ENCODE data around the gene SMIM36. TPM values are rescaled to one million over a fixed set of nuclear protein-coding genes. Genes with fewer than 3 reads are reported as not detected.

Gene SMIM36
- total and polyA plus RNA-seq, 9 donors: not detected

DNA sequence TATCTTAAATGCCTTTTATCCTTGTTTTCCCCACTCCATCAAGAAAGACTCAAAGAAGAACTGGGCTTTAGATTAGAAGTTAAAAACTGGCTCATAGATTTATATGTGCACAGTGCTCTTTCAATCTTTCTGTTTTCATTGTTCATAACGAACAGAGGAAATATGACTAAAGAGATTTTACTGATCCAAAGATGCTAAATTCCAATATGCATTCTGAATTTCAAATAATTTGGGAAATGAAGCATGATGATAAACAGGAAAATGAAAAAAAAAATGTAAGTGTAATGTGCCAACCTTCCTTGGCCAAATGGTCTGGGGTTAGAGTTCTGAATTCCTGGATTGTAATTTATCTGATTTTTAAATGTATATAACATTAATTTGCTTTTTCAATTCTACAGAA is 25.0 kb upstream of the SMIM36 start:
- WGBS, 3 donors: 70 to 79% (median 71%) methylated on average over 1 of the region's 1 CpG
- intact Hi-C loops (cut with DNase I): loop anchor here in 1 of 4 donors (10.0 kb wide), 1 partner anchor 89 kb away; no protein-coding TSS in a partner anchor
- no peak for DNase-seq
- no peaks in the 10 kb centered on the region for H3K9me3 ChIP-seq
- TF ChIP-seq, protein P1, sequence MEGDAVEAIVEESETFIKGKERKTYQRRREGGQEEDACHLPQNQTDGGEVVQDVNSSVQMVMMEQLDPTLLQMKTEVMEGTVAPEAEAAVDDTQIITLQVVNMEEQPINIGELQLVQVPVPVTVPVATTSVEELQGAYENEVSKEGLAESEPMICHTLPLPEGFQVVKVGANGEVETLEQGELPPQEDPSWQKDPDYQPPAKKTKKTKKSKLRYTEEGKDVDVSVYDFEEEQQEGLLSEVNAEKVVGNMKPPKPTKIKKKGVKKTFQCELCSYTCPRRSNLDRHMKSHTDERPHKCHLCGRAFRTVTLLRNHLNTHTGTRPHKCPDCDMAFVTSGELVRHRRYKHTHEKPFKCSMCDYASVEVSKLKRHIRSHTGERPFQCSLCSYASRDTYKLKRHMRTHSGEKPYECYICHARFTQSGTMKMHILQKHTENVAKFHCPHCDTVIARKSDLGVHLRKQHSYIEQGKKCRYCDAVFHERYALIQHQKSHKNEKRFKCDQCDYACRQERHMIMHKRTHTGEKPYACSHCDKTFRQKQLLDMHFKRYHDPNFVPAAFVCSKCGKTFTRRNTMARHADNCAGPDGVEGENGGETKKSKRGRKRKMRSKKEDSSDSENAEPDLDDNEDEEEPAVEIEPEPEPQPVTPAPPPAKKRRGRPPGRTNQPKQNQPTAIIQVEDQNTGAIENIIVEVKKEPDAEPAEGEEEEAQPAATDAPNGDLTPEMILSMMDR (IDR thresholded peaks at IDR 0.05): no peak
- TF ChIP-seq POLR2A (IDR thresholded peaks at IDR 0.05) (no peak), EP300 (IDR thresholded peaks at IDR 0.05) (no peak)
- no peaks in the 10 kb centered on the region for H3K4me1 ChIP-seq (ENCODE audit: insufficient read depth)
- H3K27me3 ChIP-seq: no peaks in the 10 kb centered on the region
- H3K27ac ChIP-seq: no peak overlapping the region
- H3K36me3 ChIP-seq: no peaks in the 10 kb centered on the region
- no peak overlapping the region for H3K4me3 ChIP-seq

DNA sequence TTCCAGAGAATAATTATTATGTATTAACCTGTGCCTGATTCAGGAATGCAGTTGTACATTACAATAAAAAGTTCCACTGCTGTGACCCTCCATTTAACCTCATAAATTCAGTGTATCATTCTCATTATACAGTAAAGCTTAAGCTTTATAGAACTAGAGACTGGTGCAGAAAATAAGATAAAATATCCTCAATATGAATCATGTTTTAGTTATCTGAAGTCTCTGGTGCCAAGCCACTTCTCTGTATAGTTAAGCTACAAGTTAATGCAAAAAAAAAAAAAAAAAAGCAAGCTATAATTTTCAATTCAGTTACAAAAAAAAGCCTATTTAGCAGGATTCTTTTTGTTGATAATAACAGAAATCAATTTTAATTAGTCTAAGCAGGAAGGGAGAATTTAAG is 22.4 kb upstream of the SMIM36 start:
- TF ChIP-seq EP300 (IDR thresholded peaks at IDR 0.05) (no peak), POLR2A (IDR thresholded peaks at IDR 0.05) (no peak)
- TF ChIP-seq, protein P1 (IDR thresholded peaks at IDR 0.05): no peak
- no peak for DNase-seq
- H3K4me1 ChIP-seq (ENCODE audit: insufficient read depth): no peaks in the 10 kb centered on the region
- no peaks in the 10 kb centered on the region for H3K36me3 ChIP-seq
- H3K4me3 ChIP-seq: no peak overlapping the region
- intact Hi-C loops (cut with DNase I): loop anchor here in 2 of 4 donors (5.0 to 10.0 kb wide), 2 partner anchors 91 to 184 kb away; no protein-coding TSS in a partner anchor
- H3K9me3 ChIP-seq: no peaks in the 10 kb centered on the region
- no peaks in the 10 kb centered on the region for H3K27me3 ChIP-seq
- no peak overlapping the region for H3K27ac ChIP-seq

DNA sequence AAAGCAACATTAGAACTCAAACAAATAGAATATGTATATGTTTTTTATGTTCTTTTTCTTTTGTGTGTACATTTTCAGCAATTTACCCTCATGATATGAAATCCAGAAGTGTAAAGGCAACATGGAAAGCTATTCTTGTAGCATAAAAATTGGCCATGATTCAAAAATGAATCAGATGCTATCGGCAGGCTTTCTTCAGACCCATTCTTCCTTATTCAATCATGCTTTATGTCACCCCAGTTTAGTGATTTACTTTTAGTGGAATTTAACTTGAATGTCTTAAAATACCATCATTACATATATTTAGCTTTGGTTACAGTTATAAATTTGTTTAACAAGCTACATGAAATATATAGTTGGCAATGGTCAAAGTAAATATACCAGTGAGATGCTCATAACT is 21.4 kb upstream of the SMIM36 start:
- TF ChIP-seq, protein P1 (IDR thresholded peaks at IDR 0.05): no peak
- no peaks in the 10 kb centered on the region for H3K27me3 ChIP-seq
- no peak for DNase-seq
- H3K36me3 ChIP-seq: no peaks in the 10 kb centered on the region
- no peaks in the 10 kb centered on the region for H3K9me3 ChIP-seq
- no peaks in the 10 kb centered on the region for H3K4me1 ChIP-seq (ENCODE audit: insufficient read depth)
- H3K27ac ChIP-seq: no peak overlapping the region
- no peak overlapping the region for H3K4me3 ChIP-seq
- WGBS, 3 donors: 64 to 74% (median 73%) methylated on average over 1 of the region's 1 CpG
- intact Hi-C loops (cut with DNase I): loop anchor here in 2 of 4 donors (5.0 to 10.0 kb wide), 2 partner anchors 92 to 185 kb away; no protein-coding TSS in a partner anchor

DNA sequence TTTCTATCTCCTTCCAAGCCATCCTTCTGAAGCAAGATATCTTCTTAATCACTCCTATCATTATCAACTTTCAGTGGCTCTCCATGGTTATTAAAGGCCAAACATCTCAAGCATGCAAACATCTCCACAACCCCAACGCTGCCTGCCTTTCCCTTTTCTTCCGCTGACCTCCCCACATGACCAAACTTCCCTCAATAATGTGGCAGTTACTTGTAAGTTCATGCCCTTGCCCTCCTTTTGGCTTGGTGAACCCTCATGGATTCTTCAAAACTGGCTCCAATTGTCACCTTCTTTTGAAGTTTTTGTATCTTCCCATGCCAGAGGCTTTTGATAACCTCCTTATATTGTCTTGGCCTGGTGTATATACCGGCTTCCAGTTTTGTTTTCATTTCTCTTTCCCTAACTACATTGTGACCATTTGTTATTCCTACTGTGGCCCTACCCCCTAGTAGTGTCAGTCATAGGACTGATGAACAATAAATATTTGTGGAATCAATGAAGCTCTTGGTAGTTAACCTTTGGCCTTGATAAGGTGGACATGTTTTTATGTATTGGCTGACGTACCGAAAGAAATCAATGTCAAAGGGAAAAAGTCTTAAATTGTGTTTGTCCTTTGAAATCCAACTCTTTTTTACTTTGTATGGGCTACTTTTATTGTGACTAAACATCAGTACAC is 19.9 kb upstream of the SMIM36 start:
- H3K36me3 ChIP-seq: no peaks in the 10 kb centered on the region
- no peaks in the 10 kb centered on the region for H3K4me1 ChIP-seq (ENCODE audit: insufficient read depth)
- WGBS, 3 donors: 64 to 90% (median 79%) methylated on average over 5 of the region's 5 CpGs
- H3K4me3 ChIP-seq: no peak overlapping the region
- intact Hi-C loops (cut with DNase I): loop anchor here in 2 of 4 donors (5.0 to 10.0 kb wide), 2 partner anchors 94 to 186 kb away; no protein-coding TSS in a partner anchor
- no peak for TF ChIP-seq POLR2A (IDR thresholded peaks at IDR 0.05)
- TF ChIP-seq, protein P1 (IDR thresholded peaks at IDR 0.05): no peak
- no peak for TF ChIP-seq EP300 (IDR thresholded peaks at IDR 0.05)
- H3K27ac ChIP-seq: no peak overlapping the region
- no peaks in the 10 kb centered on the region for H3K27me3 ChIP-seq
- H3K9me3 ChIP-seq: no peaks in the 10 kb centered on the region
- no peak for DNase-seq
